Esophagus muscularis mucosa (tissue), 3 donors: ENCODE data around the gene RBM44.

Source experiments
- CTCF ChIP-seq, 3 experiments: fragments of 200-600 bp in 2 of 3; fragments of 450-650 bp in 1 of 3; sonication (generic) in 2 of 3; IDR thresholded peaks; one replicate each; pipeline ENCODE4 v1.5.1; 2017 to 2019; ENCODE audit warnings: antibody characterized with exemption in 3 of 3, mild to moderate bottlenecking in 2 of 3, moderate library complexity in 1 of 3
- POLR2AphosphoS5 ChIP-seq, 2 donors: sonication (generic); formaldehyde crosslinking; IDR thresholded peaks; one replicate each; pipeline ENCODE4 v1.6.1; 2017; ENCODE audit warnings: antibody characterized with exemption in 2 of 2

GRCh38 chr2:237799060-237799428 lies 465 bp downstream of the RBM44 start:
- TF ChIP-seq CTCF (IDR thresholded peaks at IDR 0.05) (no peak), POLR2AphosphoS5 (IDR thresholded peaks at IDR 0.05) (no peak)
